Measurements from ENCODE around the gene SGSM2.

SGSM2 gene

GRCh38 chr17:2401426-2402221 is 64.3 kb downstream of the SGSM2 start:
- Histone ChIP-seq H3K4me3 (ENCODE audit: low read depth in 1 of 5, low read length in 5 of 5) (peak overlapping the region; percentile 63 to 97 (median 84)), H3K36me3 (ENCODE audit: control insufficient read depth in 5 of 5, insufficient read depth in 5 of 5, low read length in 5 of 5) (no peaks in the 10 kb centered on the region), H3K27ac (ENCODE audit: low read depth, low read length) (peak overlapping the region; percentile 96), H3K9ac (ENCODE audit: low read length in 5 of 5) (peak overlapping the region; percentile 73 to 95 (median 84)), H3K4me1 (ENCODE audit: control insufficient read depth in 5 of 5, insufficient read depth in 5 of 5, low read length in 5 of 5) (peaks cover 30 to 81% (median 73%) of the 10 kb centered on the region in 5 donors), H3K27me3 (ENCODE audit: control insufficient read depth in 5 of 5, insufficient read depth in 4 of 5, low read length in 5 of 5) (no peaks in the 10 kb centered on the region), H3K9me3 (ENCODE audit: control insufficient read depth in 5 of 5, low read length in 5 of 5) (no peaks in the 10 kb centered on the region)

- Histone ChIP-seq H3K9ac (ENCODE audit: low read length in 5 of 5) (peak overlapping the region in 4 of 5 donors; percentile 0 to 77 (median 68)), H3K36me3 (ENCODE audit: control insufficient read depth in 5 of 5, insufficient read depth in 5 of 5, low read length in 5 of 5) (no peaks in the 10 kb centered on the region), H3K27ac (ENCODE audit: low read depth, low read length) (peak overlapping the region; percentile 74), H3K4me3 (ENCODE audit: low read depth in 1 of 5, low read length in 5 of 5) (peak overlapping the region; percentile 63 to 97 (median 67)), H3K27me3 (ENCODE audit: control insufficient read depth in 5 of 5, insufficient read depth in 4 of 5, low read length in 5 of 5) (no peaks in the 10 kb centered on the region), H3K4me1 (ENCODE audit: control insufficient read depth in 5 of 5, insufficient read depth in 5 of 5, low read length in 5 of 5) (peaks cover 33 to 80% (median 71%) of the 10 kb centered on the region in 5 donors), H3K9me3 (ENCODE audit: control insufficient read depth in 5 of 5, low read length in 5 of 5) (no peaks in the 10 kb centered on the region)
These were observed 65.2 kb downstream of the SGSM2 start for GRCh38 chr17:2402544-2402943.

GRCh38 chr17:2403044-2403443 is 65.7 kb downstream of the SGSM2 start:
- H3K36me3 ChIP-seq (ENCODE audit: control insufficient read depth in 5 of 5, insufficient read depth in 5 of 5, low read length in 5 of 5), result no peaks in the 10 kb centered on the region
- H3K27ac ChIP-seq (ENCODE audit: low read depth, low read length), result peak overlapping the region; percentile 74
- H3K4me1 ChIP-seq (ENCODE audit: control insufficient read depth in 5 of 5, insufficient read depth in 5 of 5, low read length in 5 of 5), result peaks cover 33 to 78% (median 68%) of the 10 kb centered on the region in 5 donors
- no peaks in the 10 kb centered on the region for H3K27me3 ChIP-seq (ENCODE audit: control insufficient read depth in 5 of 5, insufficient read depth in 4 of 5, low read length in 5 of 5)
- H3K9me3 ChIP-seq (ENCODE audit: control insufficient read depth in 5 of 5, low read length in 5 of 5), result no peaks in the 10 kb centered on the region
- H3K9ac ChIP-seq (ENCODE audit: low read length in 5 of 5), result peak overlapping the region in 1 of 5 donors; percentile 31
- peak overlapping the region in 1 of 5 donors; percentile 63 for H3K4me3 ChIP-seq (ENCODE audit: low read depth in 1 of 5, low read length in 5 of 5)

- Histone ChIP-seq H3K27me3 (ENCODE audit: control insufficient read depth in 5 of 5, insufficient read depth in 4 of 5, low read length in 5 of 5) (no peaks in the 10 kb centered on the region), H3K9ac (ENCODE audit: low read length in 5 of 5) (peak overlapping the region in 2 of 5 donors; percentile 51 to 76), H3K4me3 (ENCODE audit: low read depth in 1 of 5, low read length in 5 of 5) (peak overlapping the region in 1 of 5 donors; percentile 1), H3K36me3 (ENCODE audit: control insufficient read depth in 5 of 5, insufficient read depth in 5 of 5, low read length in 5 of 5) (no peaks in the 10 kb centered on the region), H3K27ac (ENCODE audit: low read depth, low read length) (peak overlapping the region; percentile 99), H3K9me3 (ENCODE audit: control insufficient read depth in 5 of 5, low read length in 5 of 5) (no peaks in the 10 kb centered on the region), H3K4me1 (ENCODE audit: control insufficient read depth in 5 of 5, insufficient read depth in 5 of 5, low read length in 5 of 5) (peaks cover 29 to 61% (median 55%) of the 10 kb centered on the region in 5 donors)
These were observed 68.1 kb downstream of the SGSM2 start for GRCh38 chr17:2405247-2405926.

GRCh38 chr17:2406271-2406902 is 69.1 kb downstream of the SGSM2 start:
- Histone ChIP-seq H3K27ac (ENCODE audit: low read depth, low read length) (peak overlapping the region; percentile 99), H3K4me1 (ENCODE audit: control insufficient read depth in 5 of 5, insufficient read depth in 5 of 5, low read length in 5 of 5) (peaks cover 27 to 61% (median 55%) of the 10 kb centered on the region in 5 donors), H3K4me3 (ENCODE audit: low read depth in 1 of 5, low read length in 5 of 5) (peak overlapping the region in 2 of 5 donors; percentile 16 to 32), H3K27me3 (ENCODE audit: control insufficient read depth in 5 of 5, insufficient read depth in 4 of 5, low read length in 5 of 5) (no peaks in the 10 kb centered on the region), H3K9me3 (ENCODE audit: control insufficient read depth in 5 of 5, low read length in 5 of 5) (no peaks in the 10 kb centered on the region), H3K9ac (ENCODE audit: low read length in 5 of 5) (peak overlapping the region in 4 of 5 donors; percentile 37 to 89 (median 70)), H3K36me3 (ENCODE audit: control insufficient read depth in 5 of 5, insufficient read depth in 5 of 5, low read length in 5 of 5) (no peaks in the 10 kb centered on the region)

- Histone ChIP-seq H3K9ac (ENCODE audit: low read length in 5 of 5) (peak overlapping the region; percentile 26 to 89 (median 72)), H3K4me3 (ENCODE audit: low read depth in 1 of 5, low read length in 5 of 5) (peak overlapping the region in 3 of 5 donors; percentile 25 to 32 (median 32)), H3K4me1 (ENCODE audit: control insufficient read depth in 5 of 5, insufficient read depth in 5 of 5, low read length in 5 of 5) (peaks cover 26 to 59% (median 56%) of the 10 kb centered on the region in 5 donors)
These were observed 69.8 kb downstream of the SGSM2 start for GRCh38 chr17:2406903-2407790.

GRCh38 chr17:2410951-2411350 is 73.7 kb downstream of the SGSM2 start:
- Histone ChIP-seq H3K27me3 (ENCODE audit: control insufficient read depth in 5 of 5, insufficient read depth in 4 of 5, low read length in 5 of 5) (no peaks in the 10 kb centered on the region), H3K4me1 (ENCODE audit: control insufficient read depth in 5 of 5, insufficient read depth in 5 of 5, low read length in 5 of 5) (peaks cover 18 to 39% (median 35%) of the 10 kb centered on the region in 5 donors), H3K9me3 (ENCODE audit: control insufficient read depth in 5 of 5, low read length in 5 of 5) (no peaks in the 10 kb centered on the region), H3K9ac (ENCODE audit: low read length in 5 of 5) (no peak overlapping the region), H3K4me3 (ENCODE audit: low read depth in 1 of 5, low read length in 5 of 5) (no peak overlapping the region), H3K36me3 (ENCODE audit: control insufficient read depth in 5 of 5, insufficient read depth in 5 of 5, low read length in 5 of 5) (peaks cover 0 to 8% (median 0%) of the 10 kb centered on the region in 5 donors), H3K27ac (ENCODE audit: low read depth, low read length) (peak overlapping the region; percentile 41)

More at GRCh38 chr17:2406903-2407790, 69.8 kb downstream of the SGSM2 start:
- Histone ChIP-seq H3K27ac (ENCODE audit: low read depth, low read length) (peak overlapping the region; percentile 99), H3K9me3 (ENCODE audit: control insufficient read depth in 5 of 5, low read length in 5 of 5) (no peaks in the 10 kb centered on the region), H3K27me3 (ENCODE audit: control insufficient read depth in 5 of 5, insufficient read depth in 4 of 5, low read length in 5 of 5) (no peaks in the 10 kb centered on the region), H3K36me3 (ENCODE audit: control insufficient read depth in 5 of 5, insufficient read depth in 5 of 5, low read length in 5 of 5) (no peaks in the 10 kb centered on the region)

GRCh38 chr17:2412561-2413021 is 75.3 kb downstream of the SGSM2 start:
- Histone ChIP-seq H3K36me3 (ENCODE audit: control insufficient read depth in 5 of 5, insufficient read depth in 5 of 5, low read length in 5 of 5) (peaks cover 0 to 8% (median 0%) of the 10 kb centered on the region in 5 donors), H3K27me3 (ENCODE audit: control insufficient read depth in 5 of 5, insufficient read depth in 4 of 5, low read length in 5 of 5) (no peaks in the 10 kb centered on the region), H3K9me3 (ENCODE audit: control insufficient read depth in 5 of 5, low read length in 5 of 5) (no peaks in the 10 kb centered on the region), H3K27ac (ENCODE audit: low read depth, low read length) (peak overlapping the region; percentile 75), H3K4me3 (ENCODE audit: low read depth in 1 of 5, low read length in 5 of 5) (no peak overlapping the region), H3K9ac (ENCODE audit: low read length in 5 of 5) (peak overlapping the region in 1 of 5 donors; percentile 63), H3K4me1 (ENCODE audit: control insufficient read depth in 5 of 5, insufficient read depth in 5 of 5, low read length in 5 of 5) (peaks cover 9 to 27% (median 22%) of the 10 kb centered on the region in 5 donors)

GRCh38 chr17:2414446-2415064 is 77.3 kb downstream of the SGSM2 start:
- Histone ChIP-seq H3K27ac (ENCODE audit: low read depth, low read length) (no peak overlapping the region), H3K9ac (ENCODE audit: low read length in 5 of 5) (no peak overlapping the region), H3K4me3 (ENCODE audit: low read depth in 1 of 5, low read length in 5 of 5) (no peak overlapping the region), H3K4me1 (ENCODE audit: control insufficient read depth in 5 of 5, insufficient read depth in 5 of 5, low read length in 5 of 5) (peaks cover 9 to 39% (median 29%) of the 10 kb centered on the region in 5 donors), H3K9me3 (ENCODE audit: control insufficient read depth in 5 of 5, low read length in 5 of 5) (no peaks in the 10 kb centered on the region), H3K27me3 (ENCODE audit: control insufficient read depth in 5 of 5, insufficient read depth in 4 of 5, low read length in 5 of 5) (no peaks in the 10 kb centered on the region), H3K36me3 (ENCODE audit: control insufficient read depth in 5 of 5, insufficient read depth in 5 of 5, low read length in 5 of 5) (peaks cover 0 to 14% (median 12%) of the 10 kb centered on the region in 5 donors)

Data from subcutaneous abdominal adipose tissue (tissue), 5 donors.